ENCODE results near the gene IFRD2.

Gene IFRD2

DNA sequence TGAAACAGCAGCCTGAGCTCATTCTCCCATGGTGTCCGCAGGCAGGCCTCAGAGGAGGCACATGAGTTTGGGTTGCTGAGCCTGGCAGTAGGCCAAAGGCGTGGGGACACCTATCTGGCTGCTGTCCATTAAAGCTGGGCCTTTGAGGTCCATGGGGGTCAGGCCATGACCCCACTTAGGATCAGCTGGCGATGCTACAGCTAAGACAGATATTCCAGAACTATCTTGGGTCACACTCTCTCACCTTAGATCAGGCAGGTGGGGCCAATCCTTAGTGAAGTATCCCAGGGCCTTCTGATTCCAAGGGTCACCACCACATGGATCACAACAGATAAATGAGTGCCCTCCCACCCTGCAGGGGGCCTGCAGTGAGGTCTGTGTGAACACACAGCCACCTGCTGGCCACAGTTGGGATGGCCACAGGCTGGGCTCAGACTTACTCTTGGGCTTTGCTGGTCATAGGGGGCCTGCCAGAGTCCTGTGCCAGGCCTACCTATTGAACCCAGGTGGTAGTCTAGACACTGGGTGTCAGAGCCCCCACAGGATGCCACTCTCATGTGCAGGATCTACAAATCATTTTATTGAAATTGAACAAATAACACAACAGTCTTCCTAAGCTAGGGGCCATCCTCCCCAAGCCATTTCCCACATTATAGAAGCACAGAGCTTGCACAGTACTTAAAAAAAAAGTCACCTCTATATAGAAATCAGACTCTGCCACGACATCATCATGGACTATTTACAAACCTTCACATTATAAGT is 32.3 kb upstream of the IFRD2 start:
- Histone ChIP-seq H3K4me1 (ENCODE audit: control insufficient read depth, insufficient read depth, low read length) (peaks cover 8% of the 10 kb centered on the region), H3K9me3 (ENCODE audit: control insufficient read depth, insufficient read depth, low read length) (no peaks in the 10 kb centered on the region), H3K27me3 (ENCODE audit: control insufficient read depth, insufficient read depth, low read length) (no peaks in the 10 kb centered on the region), H3K4me3 (ENCODE audit: low read length) (no peak overlapping the region), H3K36me3 (ENCODE audit: control insufficient read depth, insufficient read depth, low read length) (peaks cover 4% of the 10 kb centered on the region), H3K27ac (ENCODE audit: low read length) (no peak overlapping the region)
- no CpG with 5 or more reads among the region's 4 CpGs for WGBS (ENCODE audit: insufficient coverage, insufficient read length)
- no peak for DNase-seq (ENCODE audit: low read depth, low spot score)

DNA sequence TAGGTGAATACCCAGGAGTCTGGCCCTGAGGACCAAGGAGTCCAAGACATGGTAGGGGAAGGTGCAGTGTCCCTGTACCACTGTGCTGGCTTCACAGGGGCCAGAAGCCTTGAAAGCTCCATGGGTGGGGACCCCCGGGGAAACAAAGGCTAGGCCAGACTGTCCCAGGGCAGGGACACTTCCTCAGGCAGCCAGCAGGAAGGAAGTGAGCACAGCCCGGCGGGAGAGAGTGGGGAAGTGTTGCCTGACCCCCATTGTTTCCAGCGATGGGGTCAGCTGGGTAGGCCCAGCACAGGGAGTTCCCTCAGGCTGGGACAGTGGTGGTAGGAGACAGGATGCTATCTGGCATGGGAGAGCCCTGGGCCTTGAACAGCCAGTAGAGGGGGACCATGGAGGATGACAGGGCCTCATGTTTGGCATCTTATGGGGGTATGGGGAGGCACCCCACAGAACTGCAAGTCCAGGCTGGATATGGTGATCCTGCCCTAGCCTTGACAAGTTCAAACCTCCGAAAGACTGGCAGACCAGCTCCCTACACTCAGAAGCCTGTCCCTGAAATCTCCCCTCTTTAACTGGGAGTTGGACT is 31.5 kb upstream of the IFRD2 start:
- no CpG with 5 or more reads among the region's 5 CpGs for WGBS (ENCODE audit: insufficient coverage, insufficient read length)
- Histone ChIP-seq H3K9me3 (ENCODE audit: control insufficient read depth, insufficient read depth, low read length) (no peaks in the 10 kb centered on the region), H3K27ac (ENCODE audit: low read length) (no peak overlapping the region), H3K4me3 (ENCODE audit: low read length) (no peak overlapping the region), H3K4me1 (ENCODE audit: control insufficient read depth, insufficient read depth, low read length) (peaks cover 8% of the 10 kb centered on the region), H3K27me3 (ENCODE audit: control insufficient read depth, insufficient read depth, low read length) (no peaks in the 10 kb centered on the region), H3K36me3 (ENCODE audit: control insufficient read depth, insufficient read depth, low read length) (peaks cover 12% of the 10 kb centered on the region)
- no peak for DNase-seq (ENCODE audit: low read depth, low spot score)

DNA sequence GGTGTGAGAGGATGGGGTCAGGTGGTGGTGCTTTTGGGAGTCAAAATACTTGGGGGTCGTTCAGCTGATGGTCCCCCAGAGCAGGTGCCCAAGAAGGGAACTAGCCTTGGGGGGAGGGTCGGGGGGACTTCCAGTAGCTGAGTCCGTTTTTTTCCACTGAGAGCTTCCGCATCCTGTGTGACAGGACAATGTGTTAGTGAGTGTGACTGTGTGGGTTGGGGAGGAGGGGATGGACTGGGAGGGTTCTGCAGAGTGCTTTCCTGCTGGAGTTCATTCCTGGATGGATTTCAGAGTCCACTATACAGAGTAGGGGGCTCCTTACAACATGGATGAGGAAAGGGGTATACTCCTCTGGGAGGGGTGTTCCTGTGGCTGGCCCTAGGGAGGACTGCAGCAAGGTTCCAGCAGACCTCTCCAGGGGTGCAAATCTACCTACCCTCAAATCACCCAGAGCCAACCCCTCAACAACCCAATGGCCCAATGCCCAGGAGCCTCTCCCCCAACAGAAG is 30.9 kb upstream of the IFRD2 start:
- H3K9me3 ChIP-seq (ENCODE audit: control insufficient read depth, insufficient read depth, low read length), result no peaks in the 10 kb centered on the region
- WGBS (ENCODE audit: insufficient coverage, insufficient read length), result no CpG with 5 or more reads among the region's 4 CpGs
- H3K27me3 ChIP-seq (ENCODE audit: control insufficient read depth, insufficient read depth, low read length), result no peaks in the 10 kb centered on the region
- H3K36me3 ChIP-seq (ENCODE audit: control insufficient read depth, insufficient read depth, low read length), result peaks cover 18% of the 10 kb centered on the region
- H3K4me3 ChIP-seq (ENCODE audit: low read length), result no peak overlapping the region
- H3K4me1 ChIP-seq (ENCODE audit: control insufficient read depth, insufficient read depth, low read length), result peaks cover 8% of the 10 kb centered on the region
- DNase-seq (ENCODE audit: low read depth, low spot score), result no peak
- no peak overlapping the region for H3K27ac ChIP-seq (ENCODE audit: low read length)

DNA sequence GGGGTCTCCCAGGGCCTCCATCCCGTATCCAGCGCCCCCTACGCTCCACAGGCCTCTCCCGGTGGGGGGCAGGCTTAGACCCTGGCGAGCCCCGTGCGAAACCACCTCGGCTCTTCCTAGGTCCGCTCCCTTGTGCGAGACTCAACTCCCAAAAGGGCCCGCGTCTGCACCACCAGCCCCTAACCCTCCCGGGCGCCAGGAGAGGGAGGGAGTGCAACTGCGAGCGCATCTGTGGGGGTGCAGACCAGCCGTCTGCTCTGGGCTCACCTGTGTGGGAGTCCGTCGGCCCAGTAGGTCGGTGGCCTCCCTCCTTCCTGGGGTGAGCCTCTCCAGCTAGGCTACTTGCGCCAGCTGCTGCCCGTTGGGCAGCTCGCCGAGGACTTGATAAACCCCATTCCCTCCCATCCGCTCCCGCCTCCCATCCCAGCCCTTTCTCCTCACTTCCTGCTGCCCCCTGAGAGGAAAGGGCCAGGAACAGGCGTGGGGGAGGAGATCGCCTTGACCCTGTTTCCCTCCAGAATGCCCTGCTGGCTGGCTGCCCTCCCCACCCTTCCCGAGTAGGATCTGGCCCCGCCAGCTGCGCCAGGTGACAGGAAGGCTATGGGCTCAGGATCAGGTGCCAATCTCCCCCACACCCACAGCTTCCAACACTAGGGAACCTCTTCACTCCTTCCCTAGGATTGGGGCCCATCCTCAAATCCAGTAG is 30.3 kb upstream of the IFRD2 start, which contains the start of gene HYAL2:
HYAL2 (minus strand) TSS at position 360 of the 706 bp plus-strand sequence. CDS start 2,256 bp downstream, outside the sequence.
- Histone ChIP-seq H3K27ac (ENCODE audit: low read length) (no peak within 1 kb of the TSS), H3K27me3 (ENCODE audit: control insufficient read depth, insufficient read depth, low read length) (no peaks in the 10 kb centered on the region), H3K36me3 (ENCODE audit: control insufficient read depth, insufficient read depth, low read length) (peaks cover 20% of the 10 kb centered on the region), H3K9me3 (ENCODE audit: control insufficient read depth, insufficient read depth, low read length) (no peaks in the 10 kb centered on the region), H3K4me1 (ENCODE audit: control insufficient read depth, insufficient read depth, low read length) (peaks cover 8% of the 10 kb centered on the region), H3K4me3 (ENCODE audit: low read length) (peak within 1 kb of the TSS; percentile 85)
- no peak for DNase-seq (ENCODE audit: low read depth, low spot score)
- no CpG with 5 or more reads among the region's 31 CpGs for WGBS (ENCODE audit: insufficient coverage, insufficient read length)

DNA sequence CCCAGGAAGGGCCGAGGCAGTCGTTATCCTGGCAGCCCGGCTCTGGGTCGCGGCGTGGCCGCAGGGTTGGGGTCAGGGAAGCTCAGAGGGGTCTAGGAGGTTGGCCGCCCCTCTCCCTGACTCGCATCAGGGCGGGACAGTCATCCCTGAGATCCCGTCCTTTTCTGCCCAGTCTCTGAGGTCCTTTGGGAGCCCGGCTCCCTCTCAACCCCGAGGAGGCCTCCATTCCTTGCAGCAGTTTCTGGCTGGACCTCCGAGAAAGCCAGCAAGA is 29.8 kb upstream of the IFRD2 start:
- Histone ChIP-seq H3K27ac (ENCODE audit: low read length) (no peak overlapping the region), H3K9me3 (ENCODE audit: control insufficient read depth, insufficient read depth, low read length) (no peaks in the 10 kb centered on the region), H3K27me3 (ENCODE audit: control insufficient read depth, insufficient read depth, low read length) (no peaks in the 10 kb centered on the region), H3K36me3 (ENCODE audit: control insufficient read depth, insufficient read depth, low read length) (peaks cover 24% of the 10 kb centered on the region), H3K4me1 (ENCODE audit: control insufficient read depth, insufficient read depth, low read length) (peaks cover 8% of the 10 kb centered on the region), H3K4me3 (ENCODE audit: low read length) (peak overlapping the region; percentile 44)
- DNase-seq (ENCODE audit: low read depth, low spot score), result no peak
- WGBS (ENCODE audit: insufficient coverage, insufficient read length), result no CpG with 5 or more reads among the region's 14 CpGs

DNA sequence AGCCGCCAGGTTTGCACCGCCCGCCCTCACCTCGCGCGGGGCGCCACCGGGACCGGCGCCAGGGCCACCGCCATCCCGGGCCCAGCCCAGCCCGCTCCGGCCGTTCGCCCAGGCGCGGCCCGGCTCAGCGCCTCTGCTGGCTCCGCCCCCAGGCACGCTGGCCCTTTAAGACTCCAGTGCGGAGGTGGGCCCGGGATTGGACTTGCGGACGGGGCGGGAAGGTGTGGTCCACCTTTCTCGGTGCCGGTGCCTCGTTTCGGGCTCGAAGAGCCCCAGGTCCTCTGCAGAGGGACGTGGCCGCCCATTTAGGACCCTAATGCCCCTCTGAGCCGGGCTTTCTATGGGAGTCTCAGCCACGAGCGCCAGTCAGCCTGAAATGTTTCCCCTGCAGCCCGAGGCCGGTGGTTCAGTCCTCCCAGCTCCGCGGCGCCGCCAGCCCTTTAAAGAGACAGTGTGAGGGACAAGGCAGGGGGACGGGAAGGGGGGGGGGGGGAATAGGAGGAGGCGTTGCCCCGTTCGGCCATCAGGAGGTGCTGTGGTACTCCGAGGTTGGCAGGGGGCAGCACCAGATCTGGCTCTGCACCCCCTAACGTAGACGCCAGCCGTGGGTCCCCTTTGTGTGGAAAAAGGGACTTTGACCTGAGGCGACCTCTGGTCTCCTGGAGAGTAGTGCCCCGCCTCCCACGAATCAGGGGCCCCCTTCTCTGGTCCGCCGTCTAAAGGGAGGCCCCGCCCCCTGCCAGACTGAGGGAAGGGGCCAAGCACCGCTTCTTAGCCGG is 29.3 kb upstream of the IFRD2 start:
- no CpG with 5 or more reads among the region's 59 CpGs for WGBS (ENCODE audit: insufficient coverage, insufficient read length)
- Histone ChIP-seq H3K36me3 (ENCODE audit: control insufficient read depth, insufficient read depth, low read length) (peaks cover 27% of the 10 kb centered on the region), H3K27me3 (ENCODE audit: control insufficient read depth, insufficient read depth, low read length) (no peaks in the 10 kb centered on the region), H3K27ac (ENCODE audit: low read length) (no peak overlapping the region), H3K9me3 (ENCODE audit: control insufficient read depth, insufficient read depth, low read length) (no peaks in the 10 kb centered on the region), H3K4me1 (ENCODE audit: control insufficient read depth, insufficient read depth, low read length) (peaks cover 8% of the 10 kb centered on the region), H3K4me3 (ENCODE audit: low read length) (peak overlapping the region; percentile 85; the same call in 1 of the 2 replicates)
- no peak for DNase-seq (ENCODE audit: low read depth, low spot score)

DNA sequence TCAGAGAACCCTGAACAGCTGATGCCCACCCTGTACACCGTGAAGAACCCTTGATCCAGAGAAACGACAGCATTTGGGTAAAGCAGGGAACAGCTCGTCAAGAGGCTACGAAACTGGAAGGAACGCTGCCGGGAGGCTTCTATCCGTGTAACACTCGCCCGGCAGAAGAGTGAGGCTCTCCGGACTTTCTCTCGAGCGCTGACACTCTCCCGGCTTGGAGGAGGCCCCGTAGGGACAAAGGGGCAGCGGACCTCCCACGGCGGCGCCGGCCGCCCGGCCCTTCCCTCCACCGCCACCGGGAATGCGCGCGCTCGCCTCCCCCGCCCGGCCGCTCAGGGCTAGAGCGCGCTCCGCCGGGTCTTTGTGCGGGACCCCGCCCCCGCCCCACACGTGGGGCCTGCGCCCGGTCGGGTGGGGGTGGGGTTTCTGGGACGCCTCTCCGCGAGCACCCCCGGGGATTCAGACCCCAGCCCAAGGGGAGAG is 28.7 kb upstream of the IFRD2 start:
- H3K4me3 ChIP-seq (ENCODE audit: low read length), result peak overlapping the region; percentile 85; the same call in 1 of the 2 replicates
- DNase-seq (ENCODE audit: low read depth, low spot score), result no peak
- H3K36me3 ChIP-seq (ENCODE audit: control insufficient read depth, insufficient read depth, low read length), result peaks cover 27% of the 10 kb centered on the region
- no peaks in the 10 kb centered on the region for H3K27me3 ChIP-seq (ENCODE audit: control insufficient read depth, insufficient read depth, low read length)
- peaks cover 8% of the 10 kb centered on the region for H3K4me1 ChIP-seq (ENCODE audit: control insufficient read depth, insufficient read depth, low read length)
- no peaks in the 10 kb centered on the region for H3K9me3 ChIP-seq (ENCODE audit: control insufficient read depth, insufficient read depth, low read length)
- no CpG with 5 or more reads among the region's 45 CpGs for WGBS (ENCODE audit: insufficient coverage, insufficient read length)
- H3K27ac ChIP-seq (ENCODE audit: low read length), result no peak overlapping the region

DNA sequence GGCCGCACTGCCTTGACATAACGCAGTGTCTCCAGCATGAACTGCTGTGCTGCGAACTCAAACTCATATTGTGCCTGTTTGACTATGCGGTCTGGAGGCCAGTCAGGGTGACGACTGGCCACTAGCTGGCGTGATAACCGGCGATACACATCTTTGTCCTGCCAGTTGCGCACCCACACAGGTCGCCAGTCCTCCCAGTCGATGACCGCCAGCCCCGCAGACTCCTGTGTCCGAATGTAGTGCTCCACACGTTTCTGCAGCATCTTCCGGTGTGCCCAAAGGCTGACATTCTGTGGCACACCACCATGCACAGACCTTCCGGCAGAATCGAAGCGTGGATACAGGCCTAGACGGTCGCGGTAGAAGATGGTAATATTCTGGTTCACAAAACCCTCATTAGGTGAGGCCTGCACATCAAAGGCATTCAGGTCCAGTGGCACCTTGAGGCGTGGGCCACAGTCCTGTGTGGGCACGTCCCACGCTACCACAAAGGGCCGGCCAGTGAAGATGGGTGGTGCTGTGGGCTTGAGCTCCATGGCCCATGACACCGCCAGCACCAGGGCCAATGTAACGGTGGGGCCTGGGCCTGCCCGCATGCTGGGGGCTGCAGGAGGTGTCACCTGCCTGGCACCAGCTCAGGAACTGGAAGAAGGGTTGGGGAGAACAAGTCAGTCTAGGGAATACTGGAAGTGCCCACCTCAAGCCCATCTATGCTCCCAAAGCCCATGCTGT is 27.8 kb upstream of the IFRD2 start:
- no peak for DNase-seq (ENCODE audit: low read depth, low spot score)
- Histone ChIP-seq H3K27ac (ENCODE audit: low read length) (no peak overlapping the region), H3K4me1 (ENCODE audit: control insufficient read depth, insufficient read depth, low read length) (peaks cover 8% of the 10 kb centered on the region), H3K27me3 (ENCODE audit: control insufficient read depth, insufficient read depth, low read length) (no peaks in the 10 kb centered on the region), H3K9me3 (ENCODE audit: control insufficient read depth, insufficient read depth, low read length) (no peaks in the 10 kb centered on the region), H3K4me3 (ENCODE audit: low read length) (peak overlapping the region; percentile 85; the same call in 1 of the 2 replicates), H3K36me3 (ENCODE audit: control insufficient read depth, insufficient read depth, low read length) (peaks cover 27% of the 10 kb centered on the region)
- WGBS (ENCODE audit: insufficient coverage, insufficient read length), result no CpG with 5 or more reads among the region's 29 CpGs

DNA sequence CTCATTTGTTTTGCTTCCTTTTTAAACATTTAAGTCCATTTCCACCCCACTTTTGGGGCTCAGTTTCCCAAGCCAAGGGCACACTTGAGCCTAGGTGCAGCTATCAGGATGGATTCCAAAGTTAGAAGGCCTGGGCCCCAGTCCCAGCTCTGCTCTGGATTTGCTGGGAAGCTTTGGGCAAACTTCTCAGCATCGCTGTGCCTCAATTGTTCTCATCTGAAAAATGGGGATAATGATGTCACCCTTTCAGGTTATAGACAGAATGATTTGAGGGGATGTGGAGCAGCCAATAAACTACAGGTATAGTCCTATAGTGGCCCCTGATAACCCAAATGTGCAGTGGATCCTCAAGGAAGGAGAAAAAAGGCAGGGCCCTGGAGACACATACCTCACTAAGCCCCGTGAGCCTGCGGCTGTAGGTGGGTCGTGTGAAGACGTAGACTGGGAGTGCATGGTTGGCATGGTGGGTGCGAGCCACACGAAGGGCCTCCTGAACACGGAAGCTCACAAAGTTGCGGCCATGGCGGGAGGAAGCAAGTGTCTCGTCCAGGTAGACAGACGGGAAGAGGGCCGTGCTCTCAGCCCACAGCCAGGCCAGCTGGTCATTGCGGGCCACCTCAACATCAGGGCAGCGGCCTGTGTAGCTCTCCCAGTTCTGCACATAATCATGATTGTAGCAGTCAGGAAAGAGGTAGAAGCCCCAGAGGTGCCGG is 27.1 kb upstream of the IFRD2 start:
- WGBS (ENCODE audit: insufficient coverage, insufficient read length), result no CpG with 5 or more reads among the region's 16 CpGs
- peaks cover 7% of the 10 kb centered on the region for H3K4me1 ChIP-seq (ENCODE audit: control insufficient read depth, insufficient read depth, low read length)
- H3K27me3 ChIP-seq (ENCODE audit: control insufficient read depth, insufficient read depth, low read length), result no peaks in the 10 kb centered on the region
- H3K9me3 ChIP-seq (ENCODE audit: control insufficient read depth, insufficient read depth, low read length), result no peaks in the 10 kb centered on the region
- H3K36me3 ChIP-seq (ENCODE audit: control insufficient read depth, insufficient read depth, low read length), result peaks cover 27% of the 10 kb centered on the region
- DNase-seq (ENCODE audit: low read depth, low spot score), result no peak
- no peak overlapping the region for H3K4me3 ChIP-seq (ENCODE audit: low read length)
- no peak overlapping the region for H3K27ac ChIP-seq (ENCODE audit: low read length)
